ENCODE results near the gene SENP5.

DNA sequence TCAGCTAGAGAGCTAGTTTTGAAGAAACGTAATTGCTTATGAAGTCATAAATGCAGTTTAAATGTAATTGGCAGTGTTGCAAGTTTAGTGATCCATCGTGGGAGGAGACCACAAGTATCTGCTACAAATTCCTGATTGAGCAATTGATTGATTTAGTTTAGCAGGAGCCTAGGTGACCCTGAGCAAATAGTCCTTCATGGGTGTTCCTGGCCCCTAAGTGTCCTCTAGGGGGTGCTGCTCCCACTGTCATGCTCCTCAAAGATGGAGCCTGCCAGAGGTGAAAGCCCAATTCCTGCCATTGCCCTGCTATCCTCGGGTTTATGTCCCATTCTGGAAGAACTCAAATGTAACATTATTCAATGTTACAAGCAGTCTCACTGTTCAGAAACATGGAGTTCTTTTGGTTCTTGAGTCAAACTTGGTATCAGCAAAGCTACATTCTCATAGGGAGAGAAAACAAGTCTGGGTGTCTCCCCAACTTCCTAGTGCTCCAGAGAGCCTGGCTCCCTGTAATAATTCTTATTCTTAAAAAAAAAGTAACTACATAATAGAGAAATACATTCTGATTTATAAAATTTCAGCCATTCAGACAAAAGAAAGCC, 29.8 kb upstream of the SENP5 start:
- TF ChIP-seq EGR1 (IDR thresholded peaks at IDR 0.05; ENCODE audit: low read depth) (no peak), CTCF (IDR thresholded peaks at IDR 0.05 in 2 of 3, conservative IDR thresholded peaks at IDR 0.05 in 1 of 3; ENCODE audit: borderline replicate concordance in 1 of 3, insufficient read depth in 1 of 3, low read depth in 2 of 3, low read length in 2 of 3) (peak; percentile 59 to 81 (median 77); a peak in 5 of 6 replicates), RAD21 (IDR thresholded peaks at IDR 0.05; ENCODE audit: low read depth) (peak; percentile 77), SP1 (IDR thresholded peaks at IDR 0.05; ENCODE audit: low read depth) (no peak), FOSL1 (IDR thresholded peaks at IDR 0.05; ENCODE audit: low read depth) (no peak), POLR2A (IDR thresholded peaks at IDR 0.05; ENCODE audit: borderline replicate concordance, extremely low read depth, insufficient read depth, insufficient read length) (no peak), EZH2phosphoT487 (IDR thresholded peaks at IDR 0.05; ENCODE audit: borderline replicate concordance) (no peak)
- TF ChIP-seq, protein P1, sequence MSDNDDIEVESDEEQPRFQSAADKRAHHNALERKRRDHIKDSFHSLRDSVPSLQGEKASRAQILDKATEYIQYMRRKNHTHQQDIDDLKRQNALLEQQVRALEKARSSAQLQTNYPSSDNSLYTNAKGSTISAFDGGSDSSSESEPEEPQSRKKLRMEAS (IDR thresholded peaks at IDR 0.05): 0 out of 2 replicates have a peak, but pooled peaks have one; percentile 20

Measured in HCT116 (cell line).